ENCODE results near the gene RFT1.

Gene RFT1

DNA sequence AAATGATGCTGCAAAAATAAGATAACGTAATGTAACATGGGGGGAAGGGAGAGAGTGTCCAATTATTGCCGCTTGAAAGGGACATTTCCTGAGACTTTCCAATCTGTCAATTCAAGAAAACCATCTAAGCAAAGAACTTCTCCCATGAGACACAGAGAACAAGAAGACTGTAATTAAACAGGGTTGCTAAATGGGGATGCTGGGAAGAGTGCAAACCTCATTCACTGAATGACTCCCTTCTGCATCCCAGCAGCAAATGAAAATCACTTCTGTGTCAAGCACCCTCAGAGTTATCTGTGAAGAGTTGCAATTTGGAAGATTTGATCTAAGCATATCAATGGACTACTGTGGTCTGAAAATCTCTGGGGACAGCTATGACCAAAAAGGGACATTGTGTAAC lies 3.6 kb downstream of the RFT1 start:
- no peak overlapping the region for H3K9ac ChIP-seq (ENCODE audit: low read depth in 1 of 2, low read length in 2 of 2)
- H3K9me3 ChIP-seq (ENCODE audit: control insufficient read depth in 2 of 2, low read length in 2 of 2), result no peaks in the 10 kb centered on the region
- no peak overlapping the region for H3K27ac ChIP-seq (ENCODE audit: low read depth in 2 of 2, low read length in 2 of 2)
- no peaks in the 10 kb centered on the region for H3K27me3 ChIP-seq (ENCODE audit: control insufficient read depth in 2 of 2, insufficient read depth in 2 of 2, low read length in 2 of 2)
- no peak overlapping the region for H3K4me3 ChIP-seq (ENCODE audit: low read length in 2 of 2)
- H3K36me3 ChIP-seq (ENCODE audit: control insufficient read depth in 2 of 2, insufficient read depth in 2 of 2, low read length in 2 of 2), result peaks cover 29 to 39% of the 10 kb centered on the region in 2 donors
- H3K4me1 ChIP-seq (ENCODE audit: control insufficient read depth in 2 of 2, insufficient read depth in 2 of 2, low read length in 2 of 2), result peaks cover 16 to 22% of the 10 kb centered on the region in 2 donors

GRCh38 chr3:53123953-53124352 lies 6.3 kb downstream of the RFT1 start:
- peaks cover 50 to 65% of the 10 kb centered on the region in 2 donors for H3K36me3 ChIP-seq (ENCODE audit: control insufficient read depth in 2 of 2, insufficient read depth in 2 of 2, low read length in 2 of 2)
- H3K4me3 ChIP-seq (ENCODE audit: low read length in 2 of 2), result no peak overlapping the region
- no peak overlapping the region for H3K9ac ChIP-seq (ENCODE audit: low read depth in 1 of 2, low read length in 2 of 2)
- no peak overlapping the region for H3K27ac ChIP-seq (ENCODE audit: low read depth in 2 of 2, low read length in 2 of 2)
- peaks cover 1% of the 10 kb centered on the region in 2 donors for H3K4me1 ChIP-seq (ENCODE audit: control insufficient read depth in 2 of 2, insufficient read depth in 2 of 2, low read length in 2 of 2)
- H3K9me3 ChIP-seq (ENCODE audit: control insufficient read depth in 2 of 2, low read length in 2 of 2), result no peaks in the 10 kb centered on the region
- no peaks in the 10 kb centered on the region for H3K27me3 ChIP-seq (ENCODE audit: control insufficient read depth in 2 of 2, insufficient read depth in 2 of 2, low read length in 2 of 2)

DNA sequence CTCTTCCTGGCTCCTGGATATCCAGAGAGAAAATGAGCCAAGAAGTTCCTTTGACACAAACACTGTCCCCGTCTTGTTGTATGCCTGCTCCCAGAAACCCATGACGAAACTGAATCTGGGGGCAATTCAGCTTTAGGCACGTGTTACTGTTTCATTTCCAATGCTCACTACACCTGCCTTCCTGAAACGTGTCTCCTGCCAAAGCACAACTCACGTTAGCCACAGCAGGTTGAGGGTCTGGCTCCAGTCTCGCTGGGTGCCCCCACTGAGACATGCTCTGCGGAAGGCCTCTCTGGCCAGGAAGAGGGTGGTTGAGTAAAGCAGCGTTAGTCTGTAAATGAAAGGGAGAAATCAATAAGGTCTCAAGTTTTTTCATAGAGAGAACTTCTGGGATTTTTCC lies 6.7 kb downstream of the RFT1 start:
- Histone ChIP-seq H3K27ac (ENCODE audit: low read depth in 2 of 2, low read length in 2 of 2) (no peak overlapping the region), H3K9ac (ENCODE audit: low read depth in 1 of 2, low read length in 2 of 2) (no peak overlapping the region), H3K36me3 (ENCODE audit: control insufficient read depth in 2 of 2, insufficient read depth in 2 of 2, low read length in 2 of 2) (peaks cover 54 to 68% of the 10 kb centered on the region in 2 donors), H3K4me1 (ENCODE audit: control insufficient read depth in 2 of 2, insufficient read depth in 2 of 2, low read length in 2 of 2) (no peaks in the 10 kb centered on the region), H3K9me3 (ENCODE audit: control insufficient read depth in 2 of 2, low read length in 2 of 2) (no peaks in the 10 kb centered on the region), H3K4me3 (ENCODE audit: low read length in 2 of 2) (no peak overlapping the region), H3K27me3 (ENCODE audit: control insufficient read depth in 2 of 2, insufficient read depth in 2 of 2, low read length in 2 of 2) (no peaks in the 10 kb centered on the region)

GRCh38 chr3:53122933-53123305 lies 7.3 kb downstream of the RFT1 start:
- Histone ChIP-seq H3K27me3 (ENCODE audit: control insufficient read depth in 2 of 2, insufficient read depth in 2 of 2, low read length in 2 of 2) (no peaks in the 10 kb centered on the region), H3K27ac (ENCODE audit: low read depth in 2 of 2, low read length in 2 of 2) (no peak overlapping the region), H3K4me1 (ENCODE audit: control insufficient read depth in 2 of 2, insufficient read depth in 2 of 2, low read length in 2 of 2) (no peaks in the 10 kb centered on the region), H3K36me3 (ENCODE audit: control insufficient read depth in 2 of 2, insufficient read depth in 2 of 2, low read length in 2 of 2) (peaks cover 60 to 74% of the 10 kb centered on the region in 2 donors), H3K4me3 (ENCODE audit: low read length in 2 of 2) (no peak overlapping the region), H3K9me3 (ENCODE audit: control insufficient read depth in 2 of 2, low read length in 2 of 2) (no peaks in the 10 kb centered on the region), H3K9ac (ENCODE audit: low read depth in 1 of 2, low read length in 2 of 2) (no peak overlapping the region)

GRCh38 chr3:53122255-53122932 lies 7.8 kb downstream of the RFT1 start:
- Histone ChIP-seq H3K27ac (ENCODE audit: low read depth in 2 of 2, low read length in 2 of 2) (no peak overlapping the region), H3K9ac (ENCODE audit: low read depth in 1 of 2, low read length in 2 of 2) (no peak overlapping the region), H3K4me1 (ENCODE audit: control insufficient read depth in 2 of 2, insufficient read depth in 2 of 2, low read length in 2 of 2) (no peaks in the 10 kb centered on the region), H3K9me3 (ENCODE audit: control insufficient read depth in 2 of 2, low read length in 2 of 2) (no peaks in the 10 kb centered on the region), H3K4me3 (ENCODE audit: low read length in 2 of 2) (no peak overlapping the region), H3K36me3 (ENCODE audit: control insufficient read depth in 2 of 2, insufficient read depth in 2 of 2, low read length in 2 of 2) (peaks cover 62 to 78% of the 10 kb centered on the region in 2 donors), H3K27me3 (ENCODE audit: control insufficient read depth in 2 of 2, insufficient read depth in 2 of 2, low read length in 2 of 2) (no peaks in the 10 kb centered on the region)

- no peaks in the 10 kb centered on the region for H3K9me3 ChIP-seq (ENCODE audit: control insufficient read depth in 2 of 2, low read length in 2 of 2)
- peaks cover 68 to 80% of the 10 kb centered on the region in 2 donors for H3K36me3 ChIP-seq (ENCODE audit: control insufficient read depth in 2 of 2, insufficient read depth in 2 of 2, low read length in 2 of 2)
- no peak overlapping the region for H3K9ac ChIP-seq (ENCODE audit: low read depth in 1 of 2, low read length in 2 of 2)
- no peak overlapping the region for H3K27ac ChIP-seq (ENCODE audit: low read depth in 2 of 2, low read length in 2 of 2)
- no peaks in the 10 kb centered on the region for H3K27me3 ChIP-seq (ENCODE audit: control insufficient read depth in 2 of 2, insufficient read depth in 2 of 2, low read length in 2 of 2)
- no peak overlapping the region for H3K4me3 ChIP-seq (ENCODE audit: low read length in 2 of 2)
- no peaks in the 10 kb centered on the region for H3K4me1 ChIP-seq (ENCODE audit: control insufficient read depth in 2 of 2, insufficient read depth in 2 of 2, low read length in 2 of 2)
Observed at GRCh38 chr3:53120336-53120735, 9.9 kb downstream of the RFT1 start.

- Histone ChIP-seq H3K9ac (ENCODE audit: low read depth in 1 of 2, low read length in 2 of 2) (no peak overlapping the region), H3K27me3 (ENCODE audit: control insufficient read depth in 2 of 2, insufficient read depth in 2 of 2, low read length in 2 of 2) (no peaks in the 10 kb centered on the region), H3K36me3 (ENCODE audit: control insufficient read depth in 2 of 2, insufficient read depth in 2 of 2, low read length in 2 of 2) (peaks cover 47 to 59% of the 10 kb centered on the region in 2 donors), H3K9me3 (ENCODE audit: control insufficient read depth in 2 of 2, low read length in 2 of 2) (no peaks in the 10 kb centered on the region), H3K4me3 (ENCODE audit: low read length in 2 of 2) (no peak overlapping the region), H3K27ac (ENCODE audit: low read depth in 2 of 2, low read length in 2 of 2) (no peak overlapping the region), H3K4me1 (ENCODE audit: control insufficient read depth in 2 of 2, insufficient read depth in 2 of 2, low read length in 2 of 2) (peaks cover 0 to 2% of the 10 kb centered on the region in 2 donors)
Observed at GRCh38 chr3:53116956-53117355, 13.3 kb downstream of the RFT1 start.

DNA sequence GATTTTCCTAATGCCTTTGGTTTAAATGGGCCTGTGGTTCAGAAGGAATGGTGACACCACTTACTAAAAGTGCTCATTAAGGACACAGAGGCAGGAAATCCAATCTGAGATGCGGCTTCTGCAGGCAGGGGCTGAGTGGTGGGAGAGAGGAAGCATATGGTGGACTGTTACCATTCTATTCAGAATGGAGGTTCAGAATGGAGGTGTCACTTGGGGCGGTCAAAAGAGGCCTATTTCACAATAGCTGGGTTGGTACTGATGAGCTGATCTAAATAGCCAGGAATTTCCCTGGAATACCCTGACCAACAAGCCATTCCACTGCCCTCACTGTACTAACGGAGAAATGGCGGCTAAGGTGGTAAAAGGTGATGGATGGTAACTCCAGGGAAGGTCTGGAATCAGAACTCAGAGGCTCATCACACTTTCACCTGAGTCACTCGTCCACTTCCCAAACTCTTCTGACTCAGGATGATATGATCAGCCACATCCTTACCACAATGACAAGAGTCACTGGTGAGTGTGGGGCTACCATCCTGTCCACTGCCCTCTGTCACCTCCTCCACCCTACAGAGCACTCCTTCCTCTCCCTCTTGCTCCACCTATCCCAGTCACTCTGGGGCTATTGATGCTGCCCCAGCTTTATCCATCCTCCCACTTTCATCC lies 15.7 kb downstream of the RFT1 start:
- Histone ChIP-seq H3K4me1 (ENCODE audit: control insufficient read depth in 2 of 2, insufficient read depth in 2 of 2, low read length in 2 of 2) (peaks cover 2 to 6% of the 10 kb centered on the region in 2 donors), H3K4me3 (ENCODE audit: low read length in 2 of 2) (no peak overlapping the region), H3K36me3 (ENCODE audit: control insufficient read depth in 2 of 2, insufficient read depth in 2 of 2, low read length in 2 of 2) (peaks cover 30 to 39% of the 10 kb centered on the region in 2 donors), H3K27me3 (ENCODE audit: control insufficient read depth in 2 of 2, insufficient read depth in 2 of 2, low read length in 2 of 2) (no peaks in the 10 kb centered on the region), H3K9me3 (ENCODE audit: control insufficient read depth in 2 of 2, low read length in 2 of 2) (no peaks in the 10 kb centered on the region), H3K9ac (ENCODE audit: low read depth in 1 of 2, low read length in 2 of 2) (no peak overlapping the region), H3K27ac (ENCODE audit: low read depth in 2 of 2, low read length in 2 of 2) (no peak overlapping the region)

- Histone ChIP-seq H3K36me3 (ENCODE audit: control insufficient read depth in 2 of 2, insufficient read depth in 2 of 2, low read length in 2 of 2) (peaks cover 26 to 35% of the 10 kb centered on the region in 2 donors), H3K9ac (ENCODE audit: low read depth in 1 of 2, low read length in 2 of 2) (no peak overlapping the region), H3K27ac (ENCODE audit: low read depth in 2 of 2, low read length in 2 of 2) (peak overlapping the region in 1 of 2 donors; percentile 17), H3K4me3 (ENCODE audit: low read length in 2 of 2) (no peak overlapping the region), H3K27me3 (ENCODE audit: control insufficient read depth in 2 of 2, insufficient read depth in 2 of 2, low read length in 2 of 2) (no peaks in the 10 kb centered on the region), H3K9me3 (ENCODE audit: control insufficient read depth in 2 of 2, low read length in 2 of 2) (no peaks in the 10 kb centered on the region), H3K4me1 (ENCODE audit: control insufficient read depth in 2 of 2, insufficient read depth in 2 of 2, low read length in 2 of 2) (peaks cover 6 to 7% of the 10 kb centered on the region in 2 donors)
Observed at GRCh38 chr3:53114011-53114400, 16.2 kb downstream of the RFT1 start.

DNA sequence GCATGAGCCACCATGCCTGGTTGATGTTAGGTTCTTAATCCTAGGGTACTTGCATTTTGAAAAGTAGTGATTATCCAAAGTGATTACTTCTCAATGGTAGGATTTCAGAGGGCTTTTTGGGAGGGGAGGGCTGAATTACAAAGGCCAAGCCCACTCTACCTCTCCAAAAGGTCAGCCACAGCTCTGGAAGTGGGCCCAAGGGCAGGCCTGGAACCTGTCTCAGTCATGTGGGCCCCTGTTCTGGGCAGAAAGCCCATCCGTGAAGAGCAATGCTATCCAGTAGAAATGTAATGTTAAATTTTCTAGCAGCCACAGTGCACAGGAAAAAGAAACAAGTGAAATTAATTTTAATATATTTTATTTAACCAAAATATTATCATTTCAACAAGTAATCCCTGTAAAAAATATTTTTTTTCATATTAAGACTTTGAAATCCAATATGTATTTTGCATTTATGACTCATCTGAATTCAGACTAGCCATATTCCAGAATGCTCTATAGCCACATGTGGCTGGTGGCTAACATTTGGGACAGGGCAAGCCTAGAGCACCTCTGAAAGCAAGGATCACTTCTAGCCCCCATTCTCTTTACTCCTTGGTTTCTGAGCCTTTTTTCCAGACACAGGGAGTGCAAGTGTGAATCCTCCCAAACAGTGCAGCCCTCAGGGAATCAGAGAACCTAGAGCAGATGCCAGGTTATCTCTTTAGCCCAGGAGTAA lies 16.8 kb downstream of the RFT1 start:
- H3K36me3 ChIP-seq (ENCODE audit: control insufficient read depth in 2 of 2, insufficient read depth in 2 of 2, low read length in 2 of 2), result peaks cover 22 to 31% of the 10 kb centered on the region in 2 donors
- H3K4me3 ChIP-seq (ENCODE audit: low read length in 2 of 2), result no peak overlapping the region
- H3K9me3 ChIP-seq (ENCODE audit: control insufficient read depth in 2 of 2, low read length in 2 of 2), result no peaks in the 10 kb centered on the region
- H3K27ac ChIP-seq (ENCODE audit: low read depth in 2 of 2, low read length in 2 of 2), result peak overlapping the region in 1 of 2 donors; percentile 17
- H3K9ac ChIP-seq (ENCODE audit: low read depth in 1 of 2, low read length in 2 of 2), result no peak overlapping the region
- peaks cover 6 to 7% of the 10 kb centered on the region in 2 donors for H3K4me1 ChIP-seq (ENCODE audit: control insufficient read depth in 2 of 2, insufficient read depth in 2 of 2, low read length in 2 of 2)
- H3K27me3 ChIP-seq (ENCODE audit: control insufficient read depth in 2 of 2, insufficient read depth in 2 of 2, low read length in 2 of 2), result no peaks in the 10 kb centered on the region
